Testis (tissue), 2 donors: ENCODE results near the gene EOGT.

ENCODE experiments used
- CTCF ChIP-seq, 3 experiments: fragments of 450-650 bp in 2 of 3; fragments of 200-600 bp in 1 of 3; sonication (generic) in 1 of 3; IDR thresholded peaks; one replicate each; pipeline ENCODE4 v1.5.1; 2016 to 2019; ENCODE audit warnings: antibody characterized with exemption in 3 of 3, mild to moderate bottlenecking in 2 of 3, moderate library complexity in 1 of 3
- POLR2A ChIP-seq: fragments of 450-650 bp; IDR thresholded peaks from one replicate; pipeline ENCODE4 v1.6.1; 2017; ENCODE audit warnings: antibody characterized with exemption, mild to moderate bottlenecking, moderate library complexity

GRCh38 chr3:69052472-69052898 is 39.0 kb upstream of the EOGT start:
- no peak for TF ChIP-seq POLR2A
- TF ChIP-seq CTCF (IDR thresholded peaks at IDR 0.05): no peak
